ENCODE measurements around the gene DUSP3. TPM values are rescaled to one million over a fixed set of nuclear protein-coding genes. Genes with fewer than 3 reads are reported as not detected.

The DUSP3 gene
- total and polyA plus RNA-seq, 2 of the 13 experiments (the other 11 are each of a cell fraction or from before 2014, with no cell fraction given), result 60.0 to 71.5 TPM

DNA sequence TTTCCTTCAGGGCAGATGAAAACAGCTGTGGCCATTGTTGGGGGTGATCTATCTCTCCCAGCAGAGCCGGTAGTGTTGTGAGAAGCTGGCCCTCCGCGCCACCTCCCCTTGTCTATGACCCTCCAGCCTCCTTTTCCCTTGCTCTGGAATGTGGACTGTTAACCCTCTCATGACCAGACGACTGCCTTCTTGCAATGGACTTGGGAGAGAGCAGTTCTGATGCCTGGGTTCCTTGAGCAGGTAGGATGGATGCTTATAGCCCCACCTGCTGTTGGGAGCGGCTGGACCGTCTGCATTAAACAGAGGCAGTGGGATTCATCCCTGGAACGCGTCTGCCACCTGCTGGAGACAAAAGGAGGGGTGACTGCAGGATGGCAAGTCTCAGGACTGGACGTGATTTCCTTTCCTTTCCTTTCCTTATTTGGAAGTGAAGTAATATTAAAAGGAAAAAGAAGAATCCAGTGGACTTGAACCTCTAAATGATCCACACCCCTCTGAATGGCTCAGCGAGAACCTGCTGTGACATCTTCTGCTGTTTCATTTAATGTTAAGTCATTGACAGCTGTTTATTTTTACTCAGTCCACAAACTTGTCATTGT lies 18.4 kb downstream of the DUSP3 start (continued):
- TF ChIP-seq PRMT3 (CRISPR knock-in tag; IDR thresholded peaks at IDR 0.05; ENCODE audit: borderline replicate concordance, low read depth) (no peak), POLR2AphosphoS5 (IDR thresholded peaks at IDR 0.05; ENCODE audit: low read depth, low read length) (no peak), MTA3 (CRISPR knock-in tag; IDR thresholded peaks at IDR 0.05) (no peak), SMC3 (IDR thresholded peaks at IDR 0.05; ENCODE audit: low read length) (peak; percentile 100), ZNF44 (CRISPR knock-in tag; IDR thresholded peaks at IDR 0.05) (0 out of 2 replicates have a peak, but pooled peaks have one; percentile 48), HOXD1 (CRISPR knock-in tag; IDR thresholded peaks at IDR 0.05) (no peak), KDM1A (CRISPR knock-in tag; IDR thresholded peaks at IDR 0.05) (0 out of 2 replicates have a peak, but pooled peaks have one; percentile 52), RBM22 (optimal IDR thresholded peaks at IDR 0.05; ENCODE audit: low read length) (peak; percentile 57), ZMYM3 (CRISPR knock-in tag; IDR thresholded peaks at IDR 0.05) (peak; percentile 52; the same call in 1 of the 2 replicates), CREM (IDR thresholded peaks at IDR 0.05) (no peak), CREM (CRISPR knock-in tag; IDR thresholded peaks at IDR 0.05) (no peak), FOXK1 (CRISPR knock-in tag; IDR thresholded peaks at IDR 0.05; ENCODE audit: borderline replicate concordance, low read depth) (peak; percentile 62; the same call in 1 of the 2 replicates), SMAD3 (CRISPR knock-in tag; IDR thresholded peaks at IDR 0.05) (peak; percentile 89), HDAC2 (CRISPR knock-in tag; IDR thresholded peaks at IDR 0.05) (peak; percentile 68; the same call in 1 of the 2 replicates), ELF1 (CRISPR knock-in tag; IDR thresholded peaks at IDR 0.05) (no peak)
- TF ChIP-seq, protein P1, sequence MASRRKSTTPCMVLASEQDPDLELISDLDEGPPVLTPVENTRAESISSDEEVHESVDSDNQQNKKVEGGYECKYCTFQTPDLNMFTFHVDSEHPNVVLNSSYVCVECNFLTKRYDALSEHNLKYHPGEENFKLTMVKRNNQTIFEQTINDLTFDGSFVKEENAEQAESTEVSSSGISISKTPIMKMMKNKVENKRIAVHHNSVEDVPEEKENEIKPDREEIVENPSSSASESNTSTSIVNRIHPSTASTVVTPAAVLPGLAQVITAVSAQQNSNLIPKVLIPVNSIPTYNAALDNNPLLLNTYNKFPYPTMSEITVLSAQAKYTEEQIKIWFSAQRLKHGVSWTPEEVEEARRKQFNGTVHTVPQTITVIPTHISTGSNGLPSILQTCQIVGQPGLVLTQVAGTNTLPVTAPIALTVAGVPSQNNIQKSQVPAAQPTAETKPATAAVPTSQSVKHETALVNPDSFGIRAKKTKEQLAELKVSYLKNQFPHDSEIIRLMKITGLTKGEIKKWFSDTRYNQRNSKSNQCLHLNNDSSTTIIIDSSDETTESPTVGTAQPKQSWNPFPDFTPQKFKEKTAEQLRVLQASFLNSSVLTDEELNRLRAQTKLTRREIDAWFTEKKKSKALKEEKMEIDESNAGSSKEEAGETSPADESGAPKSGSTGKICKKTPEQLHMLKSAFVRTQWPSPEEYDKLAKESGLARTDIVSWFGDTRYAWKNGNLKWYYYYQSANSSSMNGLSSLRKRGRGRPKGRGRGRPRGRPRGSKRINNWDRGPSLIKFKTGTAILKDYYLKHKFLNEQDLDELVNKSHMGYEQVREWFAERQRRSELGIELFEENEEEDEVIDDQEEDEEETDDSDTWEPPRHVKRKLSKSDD (CRISPR knock-in tag; IDR thresholded peaks at IDR 0.05; ENCODE audit: low read depth), result 0 out of 2 replicates have a peak, but pooled peaks have one; percentile 40
- TF ChIP-seq, protein P2, sequence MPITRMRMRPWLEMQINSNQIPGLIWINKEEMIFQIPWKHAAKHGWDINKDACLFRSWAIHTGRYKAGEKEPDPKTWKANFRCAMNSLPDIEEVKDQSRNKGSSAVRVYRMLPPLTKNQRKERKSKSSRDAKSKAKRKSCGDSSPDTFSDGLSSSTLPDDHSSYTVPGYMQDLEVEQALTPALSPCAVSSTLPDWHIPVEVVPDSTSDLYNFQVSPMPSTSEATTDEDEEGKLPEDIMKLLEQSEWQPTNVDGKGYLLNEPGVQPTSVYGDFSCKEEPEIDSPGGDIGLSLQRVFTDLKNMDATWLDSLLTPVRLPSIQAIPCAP (CRISPR knock-in tag; IDR thresholded peaks at IDR 0.05; ENCODE audit: low read depth), result no peak
- TF ChIP-seq, protein P3, sequence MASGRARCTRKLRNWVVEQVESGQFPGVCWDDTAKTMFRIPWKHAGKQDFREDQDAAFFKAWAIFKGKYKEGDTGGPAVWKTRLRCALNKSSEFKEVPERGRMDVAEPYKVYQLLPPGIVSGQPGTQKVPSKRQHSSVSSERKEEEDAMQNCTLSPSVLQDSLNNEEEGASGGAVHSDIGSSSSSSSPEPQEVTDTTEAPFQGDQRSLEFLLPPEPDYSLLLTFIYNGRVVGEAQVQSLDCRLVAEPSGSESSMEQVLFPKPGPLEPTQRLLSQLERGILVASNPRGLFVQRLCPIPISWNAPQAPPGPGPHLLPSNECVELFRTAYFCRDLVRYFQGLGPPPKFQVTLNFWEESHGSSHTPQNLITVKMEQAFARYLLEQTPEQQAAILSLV (CRISPR knock-in tag; IDR thresholded peaks at IDR 0.05; ENCODE audit: borderline replicate concordance), result peak; percentile 70; the same call in 1 of the 2 replicates
- TF ChIP-seq, protein P4, sequence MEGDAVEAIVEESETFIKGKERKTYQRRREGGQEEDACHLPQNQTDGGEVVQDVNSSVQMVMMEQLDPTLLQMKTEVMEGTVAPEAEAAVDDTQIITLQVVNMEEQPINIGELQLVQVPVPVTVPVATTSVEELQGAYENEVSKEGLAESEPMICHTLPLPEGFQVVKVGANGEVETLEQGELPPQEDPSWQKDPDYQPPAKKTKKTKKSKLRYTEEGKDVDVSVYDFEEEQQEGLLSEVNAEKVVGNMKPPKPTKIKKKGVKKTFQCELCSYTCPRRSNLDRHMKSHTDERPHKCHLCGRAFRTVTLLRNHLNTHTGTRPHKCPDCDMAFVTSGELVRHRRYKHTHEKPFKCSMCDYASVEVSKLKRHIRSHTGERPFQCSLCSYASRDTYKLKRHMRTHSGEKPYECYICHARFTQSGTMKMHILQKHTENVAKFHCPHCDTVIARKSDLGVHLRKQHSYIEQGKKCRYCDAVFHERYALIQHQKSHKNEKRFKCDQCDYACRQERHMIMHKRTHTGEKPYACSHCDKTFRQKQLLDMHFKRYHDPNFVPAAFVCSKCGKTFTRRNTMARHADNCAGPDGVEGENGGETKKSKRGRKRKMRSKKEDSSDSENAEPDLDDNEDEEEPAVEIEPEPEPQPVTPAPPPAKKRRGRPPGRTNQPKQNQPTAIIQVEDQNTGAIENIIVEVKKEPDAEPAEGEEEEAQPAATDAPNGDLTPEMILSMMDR (CRISPR knock-in tag; IDR thresholded peaks at IDR 0.05), result peak; percentile 100
- TF ChIP-seq, protein P5, sequence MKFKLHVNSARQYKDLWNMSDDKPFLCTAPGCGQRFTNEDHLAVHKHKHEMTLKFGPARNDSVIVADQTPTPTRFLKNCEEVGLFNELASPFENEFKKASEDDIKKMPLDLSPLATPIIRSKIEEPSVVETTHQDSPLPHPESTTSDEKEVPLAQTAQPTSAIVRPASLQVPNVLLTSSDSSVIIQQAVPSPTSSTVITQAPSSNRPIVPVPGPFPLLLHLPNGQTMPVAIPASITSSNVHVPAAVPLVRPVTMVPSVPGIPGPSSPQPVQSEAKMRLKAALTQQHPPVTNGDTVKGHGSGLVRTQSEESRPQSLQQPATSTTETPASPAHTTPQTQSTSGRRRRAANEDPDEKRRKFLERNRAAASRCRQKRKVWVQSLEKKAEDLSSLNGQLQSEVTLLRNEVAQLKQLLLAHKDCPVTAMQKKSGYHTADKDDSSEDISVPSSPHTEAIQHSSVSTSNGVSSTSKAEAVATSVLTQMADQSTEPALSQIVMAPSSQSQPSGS (CRISPR knock-in tag; IDR thresholded peaks at IDR 0.05), result peak; percentile 82
- TF ChIP-seq, protein P6, sequence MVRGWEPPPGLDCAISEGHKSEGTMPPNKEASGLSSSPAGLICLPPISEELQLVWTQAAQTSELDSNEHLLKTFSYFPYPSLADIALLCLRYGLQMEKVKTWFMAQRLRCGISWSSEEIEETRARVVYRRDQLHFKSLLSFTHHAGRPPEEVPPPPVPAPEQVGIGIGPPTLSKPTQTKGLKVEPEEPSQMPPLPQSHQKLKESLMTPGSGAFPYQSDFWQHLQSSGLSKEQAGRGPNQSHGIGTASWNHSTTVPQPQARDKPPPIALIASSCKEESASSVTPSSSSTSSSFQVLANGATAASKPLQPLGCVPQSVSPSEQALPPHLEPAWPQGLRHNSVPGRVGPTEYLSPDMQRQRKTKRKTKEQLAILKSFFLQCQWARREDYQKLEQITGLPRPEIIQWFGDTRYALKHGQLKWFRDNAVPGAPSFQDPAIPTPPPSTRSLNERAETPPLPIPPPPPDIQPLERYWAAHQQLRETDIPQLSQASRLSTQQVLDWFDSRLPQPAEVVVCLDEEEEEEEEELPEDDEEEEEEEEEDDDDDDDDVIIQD (CRISPR knock-in tag; IDR thresholded peaks at IDR 0.05; ENCODE audit: low read depth), result peak; percentile 69; the same call in 1 of the 2 replicates
